ENCODE data around the gene RIBC1. TPM values are rescaled to one million over a fixed set of nuclear protein-coding genes. Genes with fewer than 3 reads are reported as not detected.

Gene RIBC1
- 0.43 and 0.48 TPM in 2 replicates for total RNA-seq

DNA sequence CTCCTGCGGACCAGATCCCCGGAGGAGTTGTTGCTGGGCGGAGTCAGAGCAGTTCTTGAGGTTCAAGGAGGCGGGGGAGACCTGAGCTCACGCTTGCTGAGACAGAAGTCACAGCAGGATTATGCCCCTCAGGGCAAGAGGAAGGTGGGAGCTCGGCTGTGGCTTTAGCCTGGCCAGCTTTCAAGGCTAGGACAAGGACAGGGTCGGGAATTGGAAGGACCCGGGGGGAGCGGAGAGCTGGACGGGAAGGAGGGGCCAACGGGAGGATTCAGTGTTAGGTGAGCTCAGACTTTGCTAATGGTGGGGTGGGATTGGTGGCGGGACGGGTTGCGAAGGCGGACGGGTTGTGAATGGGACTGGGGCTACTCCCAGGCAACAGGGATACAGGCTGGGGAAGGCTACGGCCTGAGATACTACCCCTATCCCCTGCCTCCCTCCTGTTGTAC is at the start of gene RIBC1:
Gene RIBC1, plus strand, starts transcription at position 13 of the 446 bp plus-strand sequence. CDS start 3,404 bp downstream, outside the sequence.

DNA sequence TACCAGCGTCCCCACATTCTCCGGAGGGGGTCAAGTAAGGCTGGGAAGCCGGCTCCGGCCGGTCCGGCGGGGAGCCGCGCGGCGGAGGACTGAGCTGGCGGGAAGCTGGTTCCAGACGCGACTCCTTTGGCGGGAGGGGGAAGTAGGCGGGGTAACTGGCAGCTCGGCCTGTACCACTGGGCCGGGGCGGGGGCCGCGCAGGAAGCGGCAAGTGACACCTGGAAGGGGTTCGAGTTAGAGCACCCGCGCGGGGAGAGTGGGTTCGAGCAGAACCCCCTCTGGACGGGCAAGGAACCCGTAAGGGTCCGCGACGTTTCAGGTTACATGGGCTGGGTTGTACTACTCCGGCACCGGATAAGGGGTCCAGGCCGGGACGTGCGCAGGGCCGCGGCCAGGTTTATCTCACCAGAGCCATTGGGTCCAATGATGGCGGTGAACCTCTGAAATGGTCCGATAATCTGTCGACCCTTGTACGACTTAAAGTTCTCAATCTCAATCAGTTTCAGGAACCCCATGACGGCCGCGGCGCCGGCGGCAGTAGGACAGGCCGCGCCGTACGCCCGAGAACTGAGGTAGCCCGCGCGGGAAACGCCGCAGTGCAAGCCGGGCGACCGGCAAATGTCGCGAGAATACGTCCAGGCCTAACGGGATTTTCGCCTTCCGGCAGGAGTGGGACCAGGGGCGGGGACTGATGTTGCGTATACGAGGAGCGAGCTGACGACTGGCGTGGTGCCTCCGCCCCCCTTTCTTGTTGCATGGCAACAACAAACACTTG is 400 bp upstream of the RIBC1 start, which contains the start of gene SMC1A:
Gene SMC1A, minus strand, starts transcription at position 569 of the 775 bp plus-strand sequence. Its CDS starts 54 bp downstream, at position 515.

DNA sequence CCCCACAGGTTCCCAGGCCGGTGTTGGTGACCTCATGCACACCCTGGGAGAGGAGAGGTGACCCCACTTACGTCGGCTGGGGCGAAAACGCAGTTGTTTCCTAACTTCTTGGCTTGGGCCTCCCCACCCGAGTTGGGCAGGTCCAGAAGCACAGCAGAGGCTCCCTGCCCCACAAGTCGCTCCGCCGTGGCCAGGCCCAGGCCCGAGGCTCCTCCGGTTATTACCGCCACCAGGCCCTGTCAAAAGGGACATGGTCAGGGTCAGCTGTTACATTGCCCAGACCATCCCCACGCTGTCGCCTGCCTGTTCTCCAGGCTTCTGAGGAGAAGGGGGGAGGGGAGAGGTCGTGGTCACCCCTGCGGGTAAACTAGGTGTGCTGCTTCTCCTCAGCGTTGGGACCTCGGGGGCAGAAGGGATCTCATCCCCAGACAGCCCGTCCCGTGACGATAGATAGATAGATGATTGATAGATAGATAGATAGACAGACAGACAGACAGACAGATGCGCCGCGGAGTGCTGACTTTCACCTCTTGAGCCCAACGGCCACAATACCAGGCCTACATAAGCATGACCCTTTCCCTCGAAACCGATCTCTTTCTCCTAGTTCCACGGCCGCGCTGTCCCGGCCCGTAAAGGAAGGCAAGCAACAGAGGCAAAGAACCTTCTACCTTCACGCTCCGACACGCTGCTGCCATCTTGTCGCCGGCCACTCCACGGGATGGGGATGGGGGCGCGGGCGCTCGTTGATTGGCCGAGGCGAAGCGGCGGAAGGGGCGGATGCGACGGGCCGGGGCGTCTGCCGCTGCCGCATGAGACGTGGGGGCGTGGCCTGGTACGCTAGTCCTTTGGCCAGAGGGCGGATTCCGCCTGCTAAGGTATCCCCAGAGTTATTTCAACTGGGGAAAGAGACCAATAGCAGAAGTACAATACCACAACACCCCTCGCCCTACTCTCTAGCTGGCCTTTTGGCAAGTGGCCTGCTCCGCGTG is 11.3 kb downstream of the RIBC1 start, which contains the start of gene HSD17B10:
Gene HSD17B10, minus strand, starts transcription at position 720 of the 989 bp plus-strand sequence. Its CDS starts 25 bp downstream, at position 695.

Other genes with a start within 250 kb of the RIBC1 start
- 79.7 and 106 TPM in 2 replicates for gene KDM5C, start 197.7 kb upstream of the RIBC1 start, total RNA-seq
- gene IQSEC2, start 141.3 kb upstream of the RIBC1 start, total RNA-seq = 4.1 and 9.8 TPM in 2 replicates
- 4.9 and 7.2 TPM in 2 replicates for gene SMC1A, start 219 bp upstream of the RIBC1 start, total RNA-seq
- 43.6 and 55.0 TPM in 2 replicates for gene HSD17B10, start 11.5 kb downstream of the RIBC1 start, total RNA-seq